Karpas-422 (cell line): ENCODE measurements around the gene CYP8B1. TPM values are rescaled to one million over a fixed set of nuclear protein-coding genes. Genes with fewer than 3 reads are reported as not detected.

Experiments
- DNase-seq: peaks from one replicate; pipeline ENCODE4 v3.0.0-alpha.2; 2015
- H2AFZ ChIP-seq: fragments of 200-600 bp; sonication (generic); 2 replicates; pipeline ENCODE4 v1.6.1; 2014; ENCODE audit warnings: antibody characterized with exemption, low read length, mixed read lengths
- H3K27ac ChIP-seq: fragments of 200-600 bp; sonication (generic); 2 replicates; pipeline ENCODE4 v1.5.1; 2014; ENCODE audit warnings: mild to moderate bottlenecking, low read length, moderate library complexity
- H3K27me3 ChIP-seq: fragments of 200-600 bp; sonication (generic); 2 replicates; pipeline ENCODE4 v1.6.1; 2014; ENCODE audit warnings: low read length, mixed read lengths
- H3K36me3 ChIP-seq: fragments of 200-600 bp; sonication (generic); 2 replicates; pipeline ENCODE4 v1.6.1; 2014; ENCODE audit warnings: low read length, mixed read lengths; ENCODE audit not compliant: insufficient read depth
- H3K4me1 ChIP-seq: fragments of 200-600 bp; sonication (generic); 2 replicates; pipeline ENCODE4 v1.6.1; 2014; ENCODE audit warnings: mild to moderate bottlenecking, low read length, mixed read lengths
- H3K4me2 ChIP-seq: fragments of 200-600 bp; sonication (generic); 2 replicates; pipeline ENCODE4 v1.6.1; 2014; ENCODE audit warnings: low read length, low read depth, mild to moderate bottlenecking; ENCODE audit not compliant: poor library complexity, severe bottlenecking
- H3K4me3 ChIP-seq: fragments of 200-600 bp; sonication (generic); 2 replicates; pipeline ENCODE4 v1.5.1; 2014; ENCODE audit warnings: mild to moderate bottlenecking, antibody characterized with exemption, low read length, mixed read lengths
- H3K79me2 ChIP-seq: fragments of 200-600 bp; sonication (generic); 2 replicates; pipeline ENCODE4 v1.6.1; 2014; ENCODE audit warnings: mild to moderate bottlenecking, low read length, mixed read lengths
- H3K9ac ChIP-seq: fragments of 200-600 bp; sonication (generic); 2 replicates; pipeline ENCODE4 v1.6.0; 2014; ENCODE audit warnings: low read length
- H3K9me2 ChIP-seq: fragments of 200-600 bp; sonication (generic), shearing (Covaris generic); replicated peaks from 2 replicates; pipeline ENCODE4 v1.6.0; 2014; ENCODE audit warnings: mild to moderate bottlenecking, low read length, moderate library complexity; ENCODE audit not compliant: insufficient read depth
- H3K9me3 ChIP-seq: fragments of 300-700, 200-600 bp; sonication (generic); 2 replicates; pipeline ENCODE4 v1.6.1; 2014; ENCODE audit warnings: low read length, mixed read lengths
- H4K20me1 ChIP-seq: fragments of 200-600 bp; sonication (generic); 2 replicates; pipeline ENCODE4 v1.6.1; 2014; ENCODE audit warnings: mild to moderate bottlenecking, antibody characterized with exemption, low read length, low read depth; ENCODE audit not compliant: insufficient read depth
- total RNA-seq: library from RNA; depleted of rRNA; stranded (reverse); fragments of >200 nt; shearing (Covaris generic); gene quantifications from 2 replicates; pipeline ENCODE4 v1.2.3, GENCODE V29; 2014; ENCODE audit warnings: low replicate concordance

CYP8B1 gene
- total RNA-seq, 1 experiment from 2014 or later, result not detected

GRCh38 chr3:42867138-42867537 is 8.5 kb downstream of the CYP8B1 start:
- Histone ChIP-seq H3K27ac (no peak overlapping the region), H3K9me2 (no peaks in the 10 kb centered on the region), H3K9me3 (no peaks in the 10 kb centered on the region), H3K4me2 (no peak overlapping the region), H3K4me1 (no peaks in the 10 kb centered on the region), H2AFZ (no peak overlapping the region), H3K36me3 (no peaks in the 10 kb centered on the region), H3K79me2 (no peaks in the 10 kb centered on the region), H4K20me1 (no peaks in the 10 kb centered on the region), H3K4me3 (no peak overlapping the region), H3K27me3 (no peaks in the 10 kb centered on the region), H3K9ac (no peak overlapping the region)
- peak; percentile 35 for DNase-seq

- H3K36me3 ChIP-seq, result no peaks in the 10 kb centered on the region
- H3K27ac ChIP-seq, result no peak overlapping the region
- no peak overlapping the region for H2AFZ ChIP-seq
- H3K4me3 ChIP-seq, result no peak overlapping the region
- H3K9me3 ChIP-seq, result no peaks in the 10 kb centered on the region
- no peak overlapping the region for H3K4me2 ChIP-seq
- H3K9ac ChIP-seq, result no peak overlapping the region
- no peaks in the 10 kb centered on the region for H3K27me3 ChIP-seq
- H3K4me1 ChIP-seq, result no peaks in the 10 kb centered on the region
- H4K20me1 ChIP-seq, result no peaks in the 10 kb centered on the region
- H3K79me2 ChIP-seq, result no peaks in the 10 kb centered on the region
- no peaks in the 10 kb centered on the region for H3K9me2 ChIP-seq
- DNase-seq, result no peak
These were observed 10.4 kb downstream of the CYP8B1 start for GRCh38 chr3:42865256-42865655.

- H3K4me3 ChIP-seq, result no peak overlapping the region
- no peak for DNase-seq
- H3K79me2 ChIP-seq, result no peaks in the 10 kb centered on the region
- no peak overlapping the region for H3K27ac ChIP-seq
- H2AFZ ChIP-seq, result no peak overlapping the region
- no peak overlapping the region for H3K9ac ChIP-seq
- no peaks in the 10 kb centered on the region for H3K9me2 ChIP-seq
- H4K20me1 ChIP-seq, result no peaks in the 10 kb centered on the region
- H3K4me1 ChIP-seq, result no peaks in the 10 kb centered on the region
- no peaks in the 10 kb centered on the region for H3K27me3 ChIP-seq
- H3K36me3 ChIP-seq, result no peaks in the 10 kb centered on the region
- no peak overlapping the region for H3K4me2 ChIP-seq
- no peaks in the 10 kb centered on the region for H3K9me3 ChIP-seq
These were observed 11.2 kb downstream of the CYP8B1 start for GRCh38 chr3:42864321-42864950.

- Histone ChIP-seq H3K9ac (no peak overlapping the region), H3K4me1 (peaks cover 6% of the 10 kb centered on the region), H3K4me2 (no peak overlapping the region), H3K27me3 (no peaks in the 10 kb centered on the region), H4K20me1 (no peaks in the 10 kb centered on the region), H3K9me3 (no peaks in the 10 kb centered on the region), H3K79me2 (no peaks in the 10 kb centered on the region), H3K36me3 (no peaks in the 10 kb centered on the region), H2AFZ (no peak overlapping the region), H3K27ac (no peak overlapping the region), H3K9me2 (no peaks in the 10 kb centered on the region), H3K4me3 (no peak overlapping the region)
- DNase-seq, result peak; percentile 41
These were observed 19.1 kb downstream of the CYP8B1 start for GRCh38 chr3:42856544-42856943.

- Histone ChIP-seq H2AFZ (no peak overlapping the region), H3K79me2 (no peaks in the 10 kb centered on the region), H3K4me1 (peaks cover 6% of the 10 kb centered on the region), H3K27me3 (no peaks in the 10 kb centered on the region), H4K20me1 (no peaks in the 10 kb centered on the region), H3K4me3 (no peak overlapping the region), H3K27ac (no peak overlapping the region), H3K36me3 (no peaks in the 10 kb centered on the region), H3K9me2 (no peaks in the 10 kb centered on the region), H3K4me2 (no peak overlapping the region), H3K9ac (no peak overlapping the region), H3K9me3 (no peaks in the 10 kb centered on the region)
- peak; percentile 36 for DNase-seq
These were observed 19.9 kb downstream of the CYP8B1 start for GRCh38 chr3:42855547-42856380.

- H3K9ac ChIP-seq, result no peak overlapping the region
- no peak overlapping the region for H3K4me2 ChIP-seq
- no peak overlapping the region for H2AFZ ChIP-seq
- H3K9me3 ChIP-seq, result no peaks in the 10 kb centered on the region
- H3K36me3 ChIP-seq, result no peaks in the 10 kb centered on the region
- no peaks in the 10 kb centered on the region for H3K27me3 ChIP-seq
- no peaks in the 10 kb centered on the region for H3K79me2 ChIP-seq
- H3K27ac ChIP-seq, result no peak overlapping the region
- peaks cover 6% of the 10 kb centered on the region for H3K4me1 ChIP-seq
- no peaks in the 10 kb centered on the region for H3K9me2 ChIP-seq
- H4K20me1 ChIP-seq, result no peaks in the 10 kb centered on the region
- DNase-seq, result peak; percentile 14
- H3K4me3 ChIP-seq, result no peak overlapping the region
These were observed 20.5 kb downstream of the CYP8B1 start for GRCh38 chr3:42855219-42855546.

GRCh38 chr3:42853739-42854302 is 21.9 kb downstream of the CYP8B1 start:
- H3K79me2 ChIP-seq, result no peaks in the 10 kb centered on the region
- H3K4me2 ChIP-seq, result no peak overlapping the region
- H3K27ac ChIP-seq, result no peak overlapping the region

GRCh38 chr3:42853056-42853455 is 22.6 kb downstream of the CYP8B1 start:
- no peak overlapping the region for H3K27ac ChIP-seq
- H3K4me1 ChIP-seq, result peaks cover 6% of the 10 kb centered on the region
- H3K4me2 ChIP-seq, result no peak overlapping the region
- H2AFZ ChIP-seq, result no peak overlapping the region
- no peak overlapping the region for H3K4me3 ChIP-seq
- H3K9ac ChIP-seq, result no peak overlapping the region
- H4K20me1 ChIP-seq, result no peaks in the 10 kb centered on the region
- no peaks in the 10 kb centered on the region for H3K9me2 ChIP-seq
- no peaks in the 10 kb centered on the region for H3K27me3 ChIP-seq
- H3K36me3 ChIP-seq, result no peaks in the 10 kb centered on the region
- no peak for DNase-seq
- H3K79me2 ChIP-seq, result no peaks in the 10 kb centered on the region
- no peaks in the 10 kb centered on the region for H3K9me3 ChIP-seq

More at GRCh38 chr3:42853739-42854302, 21.9 kb downstream of the CYP8B1 start:
- no peaks in the 10 kb centered on the region for H3K36me3 ChIP-seq
- H3K9me2 ChIP-seq, result no peaks in the 10 kb centered on the region
- peak; percentile 32 for DNase-seq
- no peaks in the 10 kb centered on the region for H4K20me1 ChIP-seq
- no peaks in the 10 kb centered on the region for H3K27me3 ChIP-seq
- H3K9ac ChIP-seq, result no peak overlapping the region
- H3K9me3 ChIP-seq, result no peaks in the 10 kb centered on the region
- no peak overlapping the region for H2AFZ ChIP-seq
- no peak overlapping the region for H3K4me3 ChIP-seq
- H3K4me1 ChIP-seq, result peaks cover 6% of the 10 kb centered on the region
